K562 (cell line): ENCODE measurements around the gene SLC7A14.

ENCODE experiments used
- CBFA2T2 ChIP-seq: fragments of 450-650 bp; conservative IDR thresholded peaks from 2 replicates; pipeline ENCODE4 v1.6.1; 2017; ENCODE audit warnings: mild to moderate bottlenecking
- CHD1 ChIP-seq: fragments of 200-600 bp; sonication (generic); IDR thresholded peaks from one replicate; pipeline ENCODE4 v1.6.1; 2012; ENCODE audit warnings: mild to moderate bottlenecking, moderate library complexity, low read length, inconsistent platforms
- EZH2 ChIP-seq: IDR thresholded peaks from 2 replicates; pipeline ENCODE4 v1.6.1; 2012; ENCODE audit warnings: low read depth, mild to moderate bottlenecking, inconsistent platforms, low read length, borderline replicate concordance
- HNRNPH1 ChIP-seq: fragments of 200-400 bp; formaldehyde crosslinking; optimal IDR thresholded peaks from 2 replicates; pipeline ENCODE3; 2017; ENCODE audit warnings: low read depth, mild to moderate bottlenecking, low read length, moderate library complexity
- HNRNPL ChIP-seq: fragments of 200-400 bp; formaldehyde crosslinking; IDR thresholded peaks from 2 replicates; pipeline ENCODE4 v1.6.1; 2017; ENCODE audit warnings: low read depth, mild to moderate bottlenecking, low read length
- POLR2A ChIP-seq: fragments of 450-650 bp; conservative IDR thresholded peaks from 2 replicates; pipeline ENCODE4 v1.6.1; 2016
- TEAD4 ChIP-seq, 2 experiments: sonication (generic) in 1 of 2; formaldehyde crosslinking in 1 of 2; IDR thresholded peaks; 2 replicates each; pipeline versions ENCODE4 v1.6.1 to v1.8.0; 2012 to 2022; ENCODE audit warnings: borderline replicate concordance in 1 of 2, inconsistent platforms in 1 of 2, low read length in 1 of 2, mild to moderate bottlenecking in 1 of 2, missing genetic modification reagents in 1 of 2
- USF2 ChIP-seq: sonication (generic); formaldehyde crosslinking; IDR thresholded peaks from 2 replicates; pipeline ENCODE4 v1.5.0; 2020; ENCODE audit warnings: missing genetic modification reagents
- ZBTB2 ChIP-seq: fragments of 450-650 bp; IDR thresholded peaks from 2 replicates; pipeline ENCODE4 v1.6.1; 2016; ENCODE audit warnings: antibody characterized with exemption

- no peak for TF ChIP-seq HNRNPL
- TF ChIP-seq ZBTB2 = no peak
- TF ChIP-seq USF2 = peak; percentile 9; the same call in 1 of the 2 replicates
- TF ChIP-seq CBFA2T2 = no peak
- no peak for TF ChIP-seq EZH2
- no peak for TF ChIP-seq HNRNPH1
- TF ChIP-seq CHD1 = no peak
- TF ChIP-seq POLR2A = no peak
- no peak for TF ChIP-seq TEAD4 (IDR thresholded peaks at IDR 0.05; ENCODE audit: low read length)
- no peak for TF ChIP-seq TEAD4 (CRISPR knock-in tag; IDR thresholded peaks at IDR 0.05; ENCODE audit: borderline replicate concordance)
These were observed 102.2 kb downstream of the SLC7A14 start for GRCh38 chr3:170483485-170484262.
